ENCODE data around the gene ALOX15B.

DNA sequence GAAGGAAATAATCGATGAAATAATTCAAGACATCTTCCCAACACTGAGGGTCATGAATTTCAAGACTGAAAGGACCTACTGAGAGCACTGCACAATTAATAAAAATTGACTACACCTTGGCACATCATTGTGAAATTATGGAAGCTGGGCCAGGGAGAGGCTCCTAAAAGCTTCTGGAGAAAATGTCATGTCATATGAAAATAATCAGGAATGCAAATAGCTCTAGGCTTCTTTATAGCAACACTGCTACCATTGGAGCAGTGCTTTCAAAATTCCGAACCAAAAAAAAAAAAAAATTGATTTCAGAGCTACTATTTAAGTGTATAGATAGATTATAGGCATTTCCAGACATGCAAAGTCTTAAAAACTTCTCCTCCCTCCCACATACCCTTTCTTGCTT, 6.4 kb upstream of the ALOX15B start:
- TF ChIP-seq MAX (IDR thresholded peaks at IDR 0.05) = no peak
- no peak for TF ChIP-seq CEBPB (IDR thresholded peaks at IDR 0.05; ENCODE audit: low read depth)
- TF ChIP-seq CTCF (IDR thresholded peaks at IDR 0.05 in 2 of 3, conservative IDR thresholded peaks at IDR 0.05 in 1 of 3; ENCODE audit: borderline replicate concordance in 1 of 3, insufficient read depth in 1 of 3, low read depth in 2 of 3, low read length in 2 of 3) = no peak
- TF ChIP-seq, protein P1, sequence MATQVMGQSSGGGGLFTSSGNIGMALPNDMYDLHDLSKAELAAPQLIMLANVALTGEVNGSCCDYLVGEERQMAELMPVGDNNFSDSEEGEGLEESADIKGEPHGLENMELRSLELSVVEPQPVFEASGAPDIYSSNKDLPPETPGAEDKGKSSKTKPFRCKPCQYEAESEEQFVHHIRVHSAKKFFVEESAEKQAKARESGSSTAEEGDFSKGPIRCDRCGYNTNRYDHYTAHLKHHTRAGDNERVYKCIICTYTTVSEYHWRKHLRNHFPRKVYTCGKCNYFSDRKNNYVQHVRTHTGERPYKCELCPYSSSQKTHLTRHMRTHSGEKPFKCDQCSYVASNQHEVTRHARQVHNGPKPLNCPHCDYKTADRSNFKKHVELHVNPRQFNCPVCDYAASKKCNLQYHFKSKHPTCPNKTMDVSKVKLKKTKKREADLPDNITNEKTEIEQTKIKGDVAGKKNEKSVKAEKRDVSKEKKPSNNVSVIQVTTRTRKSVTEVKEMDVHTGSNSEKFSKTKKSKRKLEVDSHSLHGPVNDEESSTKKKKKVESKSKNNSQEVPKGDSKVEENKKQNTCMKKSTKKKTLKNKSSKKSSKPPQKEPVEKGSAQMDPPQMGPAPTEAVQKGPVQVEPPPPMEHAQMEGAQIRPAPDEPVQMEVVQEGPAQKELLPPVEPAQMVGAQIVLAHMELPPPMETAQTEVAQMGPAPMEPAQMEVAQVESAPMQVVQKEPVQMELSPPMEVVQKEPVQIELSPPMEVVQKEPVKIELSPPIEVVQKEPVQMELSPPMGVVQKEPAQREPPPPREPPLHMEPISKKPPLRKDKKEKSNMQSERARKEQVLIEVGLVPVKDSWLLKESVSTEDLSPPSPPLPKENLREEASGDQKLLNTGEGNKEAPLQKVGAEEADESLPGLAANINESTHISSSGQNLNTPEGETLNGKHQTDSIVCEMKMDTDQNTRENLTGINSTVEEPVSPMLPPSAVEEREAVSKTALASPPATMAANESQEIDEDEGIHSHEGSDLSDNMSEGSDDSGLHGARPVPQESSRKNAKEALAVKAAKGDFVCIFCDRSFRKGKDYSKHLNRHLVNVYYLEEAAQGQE (IDR thresholded peaks at IDR 0.05; ENCODE audit: low read depth) = no peak
- no peak for TF ChIP-seq EZH2phosphoT487 (IDR thresholded peaks at IDR 0.05; ENCODE audit: borderline replicate concordance)
- TF ChIP-seq POLR2AphosphoS5 (IDR thresholded peaks at IDR 0.05; ENCODE audit: low read depth, low read length) = no peak
- no peak for TF ChIP-seq EZH2 (IDR thresholded peaks at IDR 0.05)
- no peak for TF ChIP-seq SP1 (IDR thresholded peaks at IDR 0.05; ENCODE audit: low read depth)
- no peak for TF ChIP-seq ZBTB33 (IDR thresholded peaks at IDR 0.05; ENCODE audit: extremely low read depth, insufficient replicate concordance, low read length)

Data from HCT116 (cell line).